Vagina (tissue), 2 donors: Measurements from ENCODE around the gene HMCN2.

Experiments
- CTCF ChIP-seq, 3 experiments: fragments of 450-650 bp in 2 of 3; fragments of 200-600 bp in 1 of 3; sonication (generic) in 1 of 3; IDR thresholded peaks; one replicate each; pipeline ENCODE4 v1.5.1; 2017 to 2019; ENCODE audit warnings: antibody characterized with exemption in 3 of 3, mild to moderate bottlenecking in 2 of 3, moderate library complexity in 2 of 3
- POLR2AphosphoS5 ChIP-seq, 2 donors: sonication (generic); formaldehyde crosslinking; IDR thresholded peaks; one replicate each; pipeline ENCODE4 v1.9.0; 2017; ENCODE audit warnings: antibody characterized with exemption in 2 of 2, mild to moderate bottlenecking in 2 of 2, low read depth in 1 of 2; ENCODE audit not compliant: insufficient read depth in 1 of 2

- TF ChIP-seq CTCF (IDR thresholded peaks at IDR 0.05) (no peak), POLR2AphosphoS5 (IDR thresholded peaks at IDR 0.05; ENCODE audit: insufficient read depth in 1 of 2, low read depth in 1 of 2) (no peak)
Observed at GRCh38 chr9:130387905-130388304, 122.3 kb downstream of the HMCN2 start.
